A549 (cell line): ENCODE measurements around the gene CLEC3A. TPM values are rescaled to one million over a fixed set of nuclear protein-coding genes. Genes with fewer than 3 reads are reported as not detected.

Experiments used
- ATAC-seq, 2 experiments: fragments of 200-7000 bp in 1 of 2; fragments of >200 bp in 1 of 2; cut with Nextera tagmentation in 1 of 2; cut with Tn5 transposase in 1 of 2; 3 replicates each; pipeline versions ENCODE4 v1.8.0 to v1.9.1; 2018 to 2020; ENCODE audit warnings: mild to moderate bottlenecking in 1 of 2, moderate library complexity in 1 of 2
- CTCF ChIA-PET: fragments of 300-600 bp; sonication (Branson Sonifier 250); formaldehyde crosslinking; extraction: SDS; loops from one replicate; lab custom pipeline; 2021; ENCODE audit warnings: antibody characterized with exemption, inconsistent platforms; lab: Yijun Ruan, JAX
- POLR2A ChIA-PET: fragments of 350-600 bp; formaldehyde crosslinking; extraction: SDS; loops from one replicate; lab custom pipeline; 2021; ENCODE audit warnings: antibody characterized with exemption, inconsistent platforms; lab: Yijun Ruan, JAX
- DNase-seq, 2 experiments: peaks; one replicate each; pipeline versions ENCODE4 v3.0.0 to v3.0.0-alpha.2; 2011 to 2016; ENCODE audit warnings: low read depth in 1 of 2, low spot score in 1 of 2
- FAIRE-seq: peaks from 2 replicates; lab custom pipeline; 2011; peaks lifted over from hg19 to GRCh38; lab: Jason Lieb, UNC
- H3K27ac ChIP-seq, 2 experiments: fragments of >200 bp; sonication (Bioruptor Twin); formaldehyde crosslinking; 3 replicates each; pipeline ENCODE4 v1.5.1; 2016 to 2017
- H3K4me1 ChIP-seq: fragments of >200 bp; sonication (Bioruptor Twin); formaldehyde crosslinking; 3 replicates; pipeline ENCODE4 v1.6.1; 2016
- H3K4me2 ChIP-seq: fragments of >200 bp; sonication (Bioruptor Twin); formaldehyde crosslinking; 3 replicates; pipeline ENCODE4 v1.6.1; 2016
- H3K4me3 ChIP-seq: fragments of >200 bp; sonication (Bioruptor Twin); formaldehyde crosslinking; 3 replicates; pipeline ENCODE4 v1.5.1; 2016
- H3K9me3 ChIP-seq: fragments of >200 bp; sonication (Bioruptor Twin); formaldehyde crosslinking; 3 replicates; pipeline ENCODE4 v1.6.1; 2016
- CBX8 ChIP-seq: fragments of 200-600 bp; sonication (generic); IDR thresholded peaks from 2 replicates; pipeline ENCODE4 v1.6.1; 2016
- CEBPB ChIP-seq, 2 experiments: fragments of >200 bp in 1 of 2; sonication (Bioruptor Twin) in 1 of 2; formaldehyde crosslinking in 1 of 2; IDR thresholded peaks; 2 replicates each; pipeline ENCODE4 v1.6.1; 2012 to 2016
- CHD4 ChIP-seq: fragments of 200-600 bp; sonication (generic); IDR thresholded peaks from 2 replicates; pipeline ENCODE4 v1.6.1; 2016; ENCODE audit warnings: antibody characterized with exemption, mild to moderate bottlenecking, borderline replicate concordance
- EHF ChIP-seq: fragments of 250-450 bp; sonication (Bioruptor Pico); IDR thresholded peaks from 2 replicates; pipeline ENCODE4 v1.5.0; 2020; ENCODE audit warnings: mild to moderate bottlenecking
- EP300 ChIP-seq, 2 experiments: fragments of >200 bp; sonication (Bioruptor Twin); formaldehyde crosslinking; IDR thresholded peaks; 2 replicates in 1 of 2; 3 replicates in 1 of 2; pipeline ENCODE4 v1.6.1; 2016 to 2017
- ESRRA ChIP-seq: fragments of 150-350 bp; IDR thresholded peaks from 2 replicates; pipeline ENCODE4 v1.6.1; 2014; ENCODE audit warnings: mild to moderate bottlenecking, low read length, borderline replicate concordance
- FOSB ChIP-seq: fragments of 250-450 bp; sonication (Bioruptor Pico); IDR thresholded peaks from 2 replicates; pipeline ENCODE4 v1.5.0; 2020; ENCODE audit warnings: mild to moderate bottlenecking, moderate library complexity
- FOXS1 ChIP-seq: fragments of 250-450 bp; sonication (Bioruptor Pico); IDR thresholded peaks from 2 replicates; pipeline ENCODE4 v1.5.0; 2020; ENCODE audit warnings: mild to moderate bottlenecking, moderate library complexity
- GATA3 ChIP-seq: IDR thresholded peaks from 2 replicates; pipeline ENCODE4 v1.6.1; 2012; ENCODE audit warnings: borderline replicate concordance
- HEYL ChIP-seq: fragments of 250-450 bp; sonication (Bioruptor Pico); IDR thresholded peaks from 2 replicates; pipeline ENCODE4 v1.8.0; 2021; ENCODE audit warnings: mild to moderate bottlenecking, moderate library complexity
- HOXA7 ChIP-seq: fragments of 250-450 bp; sonication (Bioruptor Pico); IDR thresholded peaks from 2 replicates; pipeline ENCODE4 v1.5.0; 2020; ENCODE audit warnings: mild to moderate bottlenecking, moderate library complexity
- RNF2 ChIP-seq: fragments of 200-600 bp; sonication (generic); IDR thresholded peaks from 2 replicates; pipeline ENCODE4 v1.6.1; 2016; ENCODE audit warnings: low read depth, mild to moderate bottlenecking, antibody characterized with exemption, moderate library complexity, borderline replicate concordance
- SMC3 ChIP-seq: fragments of >200 bp; sonication (Bioruptor Twin); formaldehyde crosslinking; IDR thresholded peaks from 3 replicates; pipeline ENCODE4 v1.6.1; 2018; ENCODE audit warnings: inconsistent platforms
- ZNF302 ChIP-seq: fragments of 250-450 bp; sonication (Bioruptor Pico); IDR thresholded peaks from 2 replicates; pipeline ENCODE4 v1.9.0; 2021; ENCODE audit warnings: inconsistent platforms, mild to moderate bottlenecking, moderate library complexity
- WGBS: methylation state at CpG from one replicate; pipeline ENCODE4 v1.1.6; 2017; ENCODE audit errors: missing lambda C conversion rate; 5-methylcytosine and 5-hydroxymethylcytosine counted together
- polyA plus RNA-seq, 4 experiments: library from polyadenylated mRNA; depleted of rRNA in 3 of 4; stranded (reverse); fragments of >200 nt; fragmentation: RNase III in 1 of 4; extraction: RNeasy Plus Mini Kit Qiagen cat#74134 plus additional on column Dnase treatment in 1 of 4; gene quantifications; 2 replicates in 3 of 4; 3 replicates in 1 of 4; pipeline ENCODE4 v1.2.3, GENCODE V29; 2011 to 2017
- TF ChIP-seq, protein P1 (sequence below): IDR thresholded peaks from 2 replicates; pipeline ENCODE4 v1.6.1; 2012
- TF ChIP-seq, protein P2 (sequence below): IDR thresholded peaks from 2 replicates; pipeline ENCODE4 v1.6.1; 2012

Gene CLEC3A
- polyA plus RNA-seq, 2 of the 4 experiments (the other 2 are of a cell fraction), result not detected

DNA sequence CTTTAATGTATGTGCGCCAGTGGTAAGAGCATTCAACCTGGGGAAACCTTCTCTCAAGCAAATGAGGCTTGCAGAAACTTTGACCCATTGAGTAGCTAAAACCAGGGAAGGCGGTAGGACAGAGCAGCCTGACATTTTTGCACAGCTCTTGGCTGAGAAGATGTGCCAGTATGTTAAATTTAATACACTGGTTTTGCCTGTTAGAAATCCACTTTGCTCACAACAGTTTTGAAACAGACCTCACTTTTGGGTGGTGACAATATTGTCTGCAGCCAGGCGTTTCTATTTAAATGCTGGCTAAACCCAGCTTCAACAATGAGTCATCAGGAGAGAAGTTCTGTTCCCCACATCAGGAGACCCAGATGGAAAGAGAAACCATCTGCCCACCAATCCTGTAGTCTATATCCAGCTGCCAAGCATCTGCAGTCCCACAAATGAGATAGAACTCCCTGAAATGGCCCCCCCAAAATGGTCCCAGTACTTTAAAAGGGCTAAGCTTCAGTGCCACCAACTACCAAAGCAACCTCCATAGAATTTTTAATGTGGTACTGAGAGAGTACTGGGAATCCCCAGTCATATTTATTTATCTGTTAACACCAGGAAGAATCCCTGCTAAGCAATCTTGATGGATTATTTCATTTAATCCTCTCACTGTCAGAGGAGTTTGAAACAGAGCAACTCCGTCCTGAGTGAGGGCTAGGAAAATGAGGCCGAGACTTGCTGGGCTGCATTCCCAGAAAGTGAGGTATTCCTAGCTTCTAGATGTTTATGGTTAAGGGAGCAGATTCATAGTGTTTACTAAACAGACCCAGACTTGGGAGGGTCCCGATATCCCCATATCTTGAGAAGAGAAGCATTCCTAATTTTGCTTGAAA is 29.0 kb upstream of the CLEC3A start:
- H3K9me3 ChIP-seq, result peaks cover 7% of the 10 kb centered on the region; the same call in 1 of the 3 replicates
- H3K4me2 ChIP-seq, result no peak overlapping the region
- CTCF ChIA-PET, result interaction anchor here (0.7 to 4.2 kb wide), 3 partner anchors 9 to 318 kb away, joined by 3 to 17 read pairs (median 3); no protein-coding TSS in a partner anchor
- no peaks in the 10 kb centered on the region for H3K4me1 ChIP-seq
- no peak for ATAC-seq
- no peak for DNase-seq
- H3K27ac ChIP-seq, result no peak overlapping the region
- H3K4me3 ChIP-seq, result no peak overlapping the region
- no peak for TF ChIP-seq EHF (CRISPR knock-in tag)
- no peak for TF ChIP-seq FOSB (CRISPR knock-in tag)
- TF ChIP-seq CEBPB (IDR thresholded peaks at IDR 0.05), result no peak
- no peak for TF ChIP-seq CBX8
- no peak for TF ChIP-seq ESRRA
- TF ChIP-seq SMC3, result no peak
- no peak for TF ChIP-seq GATA3
- no peak for TF ChIP-seq ZNF302 (CRISPR knock-in tag)
- TF ChIP-seq HEYL, result no peak
- no peak for TF ChIP-seq EP300 (IDR thresholded peaks at IDR 0.05)
- TF ChIP-seq FOXS1 (CRISPR knock-in tag), result no peak
- no peak for TF ChIP-seq RNF2
- TF ChIP-seq CHD4, result no peak
- TF ChIP-seq, all 56 proteins: peak for 0
- POLR2A ChIA-PET, result no interaction called here
- FAIRE-seq, result no peak
- 17% methylated on average over 6 of the region's 6 CpGs for WGBS

DNA sequence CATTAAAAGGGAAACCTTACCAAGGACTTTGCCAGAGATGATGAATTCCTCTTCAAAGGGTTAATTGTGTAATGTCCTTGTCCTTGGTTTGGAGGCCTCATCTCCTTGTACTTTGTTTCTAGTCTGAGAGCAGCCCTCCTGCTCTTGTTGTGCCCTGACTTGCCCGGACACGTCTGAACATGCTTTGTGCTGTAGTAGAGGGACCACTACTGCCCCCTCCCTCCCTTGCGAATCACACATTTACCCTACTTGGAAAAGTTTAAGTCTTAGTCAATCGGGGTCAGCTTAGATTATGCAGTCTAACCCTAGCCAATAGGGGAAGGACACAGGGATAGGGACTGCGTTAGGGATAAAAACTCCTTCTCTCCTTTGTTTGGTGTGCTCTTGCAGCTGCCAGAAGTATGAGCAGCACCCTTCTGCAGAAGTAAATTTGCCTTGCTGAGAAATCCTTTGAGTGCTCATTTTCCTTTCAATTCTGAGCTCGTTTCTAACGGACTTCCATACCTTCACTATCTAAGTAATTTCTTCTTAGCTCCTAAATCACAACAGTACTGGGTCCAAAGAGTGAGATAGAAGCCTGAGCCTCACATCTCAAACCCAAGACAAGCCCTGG is 26.4 kb upstream of the CLEC3A start:
- Histone ChIP-seq H3K4me2 (no peak overlapping the region), H3K4me3 (no peak overlapping the region), H3K9me3 (peaks cover 7% of the 10 kb centered on the region; the same call in 1 of the 3 replicates), H3K27ac (no peak overlapping the region), H3K4me1 (no peaks in the 10 kb centered on the region)
- DNase-seq, result no peak
- 16% methylated on average over 7 of the region's 7 CpGs for WGBS
- POLR2A ChIA-PET, result no interaction called here
- CTCF ChIA-PET, result no interaction called here
- no peak for TF ChIP-seq HOXA7 (CRISPR knock-in tag)
- no peak for ATAC-seq
- FAIRE-seq, result no peak

DNA sequence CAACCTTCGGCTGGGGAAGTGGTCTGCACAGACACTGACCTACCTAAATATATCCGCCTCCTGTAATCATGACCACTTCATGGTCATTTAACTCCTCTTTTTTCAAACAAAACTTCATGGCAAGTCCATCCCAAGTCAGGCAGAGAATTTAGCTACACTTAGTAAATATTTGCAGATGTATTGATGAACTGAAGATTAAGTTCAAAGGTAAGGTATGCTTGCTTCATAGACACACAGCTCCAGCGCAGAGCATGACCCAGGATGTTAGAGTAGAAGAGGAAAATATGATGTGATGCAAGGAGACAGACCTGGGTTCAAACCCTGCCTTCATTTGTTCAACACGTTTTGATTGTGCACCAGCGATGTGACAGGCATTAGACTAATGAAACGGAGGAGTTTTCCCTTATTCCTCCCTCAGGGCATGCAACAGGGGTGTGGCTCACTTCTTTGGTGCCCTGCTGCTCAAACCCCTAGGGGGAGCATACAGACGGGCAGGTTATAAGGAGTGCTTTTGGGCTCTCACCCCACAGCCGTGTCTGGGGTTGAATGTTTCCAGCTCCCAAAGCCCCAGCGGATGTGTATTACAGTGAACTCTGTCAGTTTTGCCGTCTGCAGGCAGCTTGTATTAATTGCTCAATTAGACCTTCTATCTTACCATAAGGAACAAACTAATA is 23.9 kb upstream of the CLEC3A start:
- no peak overlapping the region for H3K4me2 ChIP-seq
- DNase-seq (no peak), FAIRE-seq (no peak)
- CTCF ChIA-PET, result interaction anchor here (1.3 to 1.7 kb wide), 3 partner anchors 9 to 26 kb away, joined by 4 read pairs; no protein-coding TSS in a partner anchor
- 25% methylated on average over 9 of the region's 10 CpGs for WGBS
- TF ChIP-seq SMC3, result no peak
- no peak for TF ChIP-seq HOXA7 (CRISPR knock-in tag)
- TF ChIP-seq, protein P1, sequence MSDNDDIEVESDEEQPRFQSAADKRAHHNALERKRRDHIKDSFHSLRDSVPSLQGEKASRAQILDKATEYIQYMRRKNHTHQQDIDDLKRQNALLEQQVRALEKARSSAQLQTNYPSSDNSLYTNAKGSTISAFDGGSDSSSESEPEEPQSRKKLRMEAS, result no peak
- TF ChIP-seq, protein P2, sequence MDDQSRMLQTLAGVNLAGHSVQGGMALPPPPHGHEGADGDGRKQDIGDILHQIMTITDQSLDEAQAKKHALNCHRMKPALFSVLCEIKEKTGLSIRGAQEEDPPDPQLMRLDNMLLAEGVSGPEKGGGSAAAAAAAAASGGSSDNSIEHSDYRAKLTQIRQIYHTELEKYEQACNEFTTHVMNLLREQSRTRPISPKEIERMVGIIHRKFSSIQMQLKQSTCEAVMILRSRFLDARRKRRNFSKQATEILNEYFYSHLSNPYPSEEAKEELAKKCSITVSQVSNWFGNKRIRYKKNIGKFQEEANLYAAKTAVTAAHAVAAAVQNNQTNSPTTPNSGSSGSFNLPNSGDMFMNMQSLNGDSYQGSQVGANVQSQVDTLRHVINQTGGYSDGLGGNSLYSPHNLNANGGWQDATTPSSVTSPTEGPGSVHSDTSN, result no peak
- TF ChIP-seq, all 56 proteins: peak for 0
- Histone ChIP-seq H3K4me1 (no peaks in the 10 kb centered on the region), H3K27ac (no peak overlapping the region), H3K4me3 (no peak overlapping the region), H3K9me3 (peaks cover 7% of the 10 kb centered on the region; the same call in 1 of the 3 replicates)
- ATAC-seq, result no peak
- POLR2A ChIA-PET, result no interaction called here
